A673 (cell line): ENCODE measurements around the gene CDK14. TPM values are rescaled to one million over a fixed set of nuclear protein-coding genes. Genes with fewer than 3 reads are reported as not detected.

Source experiments
- BruUV-seq: library from RNA; stranded (reverse); fragments of 400-500 nt; replicated peaks from 2 replicates; lab custom pipeline; 2021; lab: Mats Ljungman, UMichigan
- CTCF ChIA-PET: fragments of 300-600 bp; sonication (Branson Sonifier 250); formaldehyde crosslinking; loops from one replicate; lab custom pipeline; 2022; ENCODE audit warnings: antibody characterized with exemption; lab: Charles Lee
- POLR2A ChIA-PET: fragments of 300-600 bp; sonication (Branson Sonifier 250); formaldehyde crosslinking; loops from one replicate; lab custom pipeline; 2022; ENCODE audit warnings: antibody characterized with exemption; ENCODE audit not compliant: low non-redundant PET; lab: Charles Lee
- DNase-seq: peaks from one replicate; pipeline ENCODE4 v3.0.0-alpha.2; 2015; ENCODE audit warnings: low spot score
- H3K27ac ChIP-seq: fragments of 200-600 bp; sonication (generic); 2 replicates; pipeline ENCODE4 v1.5.1; 2016; ENCODE audit warnings: mixed run types, low read depth, mild to moderate bottlenecking, mixed read lengths, antibody characterized with exemption, low read length; ENCODE audit not compliant: poor library complexity, severe bottlenecking
- H3K27me3 ChIP-seq: fragments of 200-600 bp; sonication (generic); replicated peaks from 2 replicates; pipeline ENCODE4 v1.6.1; 2017; ENCODE audit warnings: mixed run types, low read depth, mild to moderate bottlenecking, mixed read lengths, antibody characterized with exemption, low read length; ENCODE audit not compliant: insufficient read depth, poor library complexity
- H3K36me3 ChIP-seq: fragments of 200-600 bp; sonication (generic); 2 replicates; pipeline ENCODE4 v1.6.1; 2016; ENCODE audit warnings: mixed run types, mild to moderate bottlenecking, mixed read lengths, antibody characterized with exemption, low read length; ENCODE audit not compliant: insufficient read depth, poor library complexity, severe bottlenecking
- H3K4me1 ChIP-seq: fragments of 200-600 bp; sonication (generic); 2 replicates; pipeline ENCODE4 v1.6.1; 2017; ENCODE audit warnings: mixed run types, mild to moderate bottlenecking, mixed read lengths, antibody characterized with exemption, low read length; ENCODE audit not compliant: insufficient read depth, poor library complexity, severe bottlenecking
- H3K4me3 ChIP-seq: fragments of 200-600 bp; sonication (generic); 2 replicates; pipeline ENCODE4 v1.5.1; 2016; ENCODE audit warnings: low read depth, mixed run types, mild to moderate bottlenecking, mixed read lengths, low read length; ENCODE audit not compliant: poor library complexity, severe bottlenecking
- H3K9me3 ChIP-seq: fragments of 200-600 bp; sonication (generic); 2 replicates; pipeline ENCODE4 v1.6.1; 2016; ENCODE audit warnings: mixed run types, low read depth, mild to moderate bottlenecking, mixed read lengths, antibody characterized with exemption, low read length; ENCODE audit not compliant: poor library complexity, severe bottlenecking
- CTCF ChIP-seq: fragments of 300-800, 200-600 bp; sonication (generic); conservative IDR thresholded peaks from 2 replicates; pipeline ENCODE4 v1.5.1; 2017; ENCODE audit warnings: low read depth, mild to moderate bottlenecking, antibody characterized with exemption, low read length, moderate library complexity, mixed read lengths
- EZH2 ChIP-seq: fragments of 200-600 bp; sonication (generic); IDR thresholded peaks from 2 replicates; pipeline ENCODE4 v1.6.1; 2017; ENCODE audit warnings: borderline replicate concordance, low read depth, mild to moderate bottlenecking, mixed read lengths, antibody characterized with exemption, low read length; ENCODE audit not compliant: poor library complexity, severe bottlenecking
- intact Hi-C: fragments of 100-400 bp; cut with micrococcal nuclease; formaldehyde crosslinking; loops from one replicate; pipeline ENCODE4 v1.10.0; 2022; ENCODE audit not compliant: unreplicated experiment
- total RNA-seq: library from RNA; stranded (reverse); gene quantifications from 2 replicates; pipeline ENCODE4 v1.2.3, GENCODE V29; 2021

CDK14 gene
- total RNA-seq, 1 experiment from 2014 or later, result 128 TPM

GRCh38 chr7:90705391-90706071, 109.4 kb downstream of the CDK14 start:
- Histone ChIP-seq H3K4me1 (peaks cover 71% of the 10 kb centered on the region), H3K4me3 (no peak overlapping the region), H3K27me3 (no peaks in the 10 kb centered on the region), H3K9me3 (no peaks in the 10 kb centered on the region), H3K27ac (peak overlapping the region; percentile 28), H3K36me3 (no peaks in the 10 kb centered on the region)
- intact Hi-C loops, result loop anchor here (5.0 kb wide), 1 partner anchor 83 kb away; no protein-coding TSS in a partner anchor
- DNase-seq, result no peak
- ChIA-PET CTCF (no interaction called here), POLR2A (interaction anchor here (1.0 kb wide), 1 partner anchor 9 kb away, joined by 3 read pairs; no protein-coding TSS in a partner anchor)
- TF ChIP-seq CTCF (no peak), EZH2 (no peak)
- no TSS peak for BruUV-seq

- CTCF ChIA-PET, result no interaction called here
- no peak overlapping the region for H3K4me3 ChIP-seq
- no peaks in the 10 kb centered on the region for H3K27me3 ChIP-seq
- TF ChIP-seq EZH2, result no peak
- H3K9me3 ChIP-seq, result no peaks in the 10 kb centered on the region
- DNase-seq, result peak; percentile 58
- POLR2A ChIA-PET, result interaction anchor here (1.0 kb wide), 1 partner anchor 8 kb away, joined by 3 read pairs; no protein-coding TSS in a partner anchor
- peak overlapping the region; percentile 34 for H3K27ac ChIP-seq
- intact Hi-C loops, result loop anchor here (5.0 kb wide), 1 partner anchor 84 kb away; no protein-coding TSS in a partner anchor
- no peaks in the 10 kb centered on the region for H3K36me3 ChIP-seq
- H3K4me1 ChIP-seq, result peaks cover 71% of the 10 kb centered on the region
- no TSS peak for BruUV-seq
Observed at GRCh38 chr7:90706072-90706716, 110.1 kb downstream of the CDK14 start.

- TF ChIP-seq CTCF (peak; percentile 96), EZH2 (no peak)
- DNase-seq, result peak; percentile 90
- POLR2A ChIA-PET, result interaction anchor here (0.6 kb wide), 1 partner anchor 305 kb away, joined by 6 read pairs; no protein-coding TSS in a partner anchor
- H3K9me3 ChIP-seq, result no peaks in the 10 kb centered on the region
- peaks cover 75% of the 10 kb centered on the region for H3K4me1 ChIP-seq
- H3K27me3 ChIP-seq, result no peaks in the 10 kb centered on the region
- peak overlapping the region; percentile 46 for H3K4me3 ChIP-seq
- peak overlapping the region; percentile 71 for H3K27ac ChIP-seq
- H3K36me3 ChIP-seq, result no peaks in the 10 kb centered on the region
- intact Hi-C loops, result loop anchor here (2.0 to 5.0 kb wide), 2 partner anchors 87 to 326 kb away; no protein-coding TSS in a partner anchor
- CTCF ChIA-PET, result interaction anchor here (0.6 to 2.0 kb wide), 4 partner anchors 17 to 462 kb away, joined by 3 to 9 read pairs (median 4); no protein-coding TSS in a partner anchor
- BruUV-seq, result no TSS peak
Observed at GRCh38 chr7:90708841-90709317, 112.8 kb downstream of the CDK14 start.
